ENCODE results near the gene ZNF385B. TPM values are rescaled to one million over a fixed set of nuclear protein-coding genes. Genes with fewer than 3 reads are reported as not detected.

ZNF385B gene
- total and polyA plus RNA-seq, 4 donors, result 3.0 to 7.2 (median 3.9) TPM

GRCh38 chr2:179428649-179429048, 432.8 kb downstream of the ZNF385B start:
- WGBS, result 19% methylated on average over 7 of the region's 7 CpGs
- TF ChIP-seq ZBTB33 (IDR thresholded peaks at IDR 0.05) (no peak), RAD21 (IDR thresholded peaks at IDR 0.05) (no peak), YY1 (IDR thresholded peaks at IDR 0.05) (no peak), EGR1 (IDR thresholded peaks at IDR 0.05; ENCODE audit: low read depth in 2 of 2) (no peak), RXRA (IDR thresholded peaks at IDR 0.05) (no peak), REST (IDR thresholded peaks at IDR 0.05) (no peak), HNF4A (conservative IDR thresholded peaks at IDR 0.05) (no peak), MAX (IDR thresholded peaks at IDR 0.05) (no peak), NR2F2 (IDR thresholded peaks at IDR 0.05) (no peak), HNF4G (IDR thresholded peaks at IDR 0.05) (no peak)
- no peak overlapping the region for H3K27ac ChIP-seq (ENCODE audit: low read depth in 1 of 2, low read length in 2 of 2)
- H3K4me1 ChIP-seq (ENCODE audit: control insufficient read depth in 4 of 4, insufficient read depth in 4 of 4, low read length in 3 of 4), result peaks cover 0 to 5% (median 0%) of the 10 kb centered on the region in 4 donors
- H3K36me3 ChIP-seq (ENCODE audit: control insufficient read depth in 4 of 4, insufficient read depth in 3 of 4, low read depth in 1 of 4, low read length in 3 of 4), result no peaks in the 10 kb centered on the region
- H3K9ac ChIP-seq (ENCODE audit: low read depth in 1 of 2, low read length in 2 of 2), result no peak overlapping the region
- DNase-seq (ENCODE audit: low spot score), result no peak
- no peak overlapping the region for H3K4me3 ChIP-seq (ENCODE audit: low read depth in 1 of 3, low read length in 3 of 3)
- H3K9me3 ChIP-seq (ENCODE audit: control insufficient read depth in 4 of 4, low read length in 3 of 4), result no peaks in the 10 kb centered on the region
- H3K27me3 ChIP-seq (ENCODE audit: control insufficient read depth in 4 of 4, insufficient read depth in 4 of 4, low read length in 3 of 4), result no peaks in the 10 kb centered on the region

GRCh38 chr2:179427065-179427464, 434.3 kb downstream of the ZNF385B start:
- H3K27me3 ChIP-seq (ENCODE audit: control insufficient read depth in 4 of 4, insufficient read depth in 4 of 4, low read length in 3 of 4), result no peaks in the 10 kb centered on the region
- no peaks in the 10 kb centered on the region for H3K9me3 ChIP-seq (ENCODE audit: control insufficient read depth in 4 of 4, low read length in 3 of 4)
- H3K4me1 ChIP-seq (ENCODE audit: control insufficient read depth in 4 of 4, insufficient read depth in 4 of 4, low read length in 3 of 4), result peaks cover 0 to 5% (median 0%) of the 10 kb centered on the region in 4 donors
- H3K27ac ChIP-seq (ENCODE audit: low read depth in 1 of 2, low read length in 2 of 2), result no peak overlapping the region
- 92% methylated on average over 2 of the region's 2 CpGs for WGBS
- no peak overlapping the region for H3K9ac ChIP-seq (ENCODE audit: low read depth in 1 of 2, low read length in 2 of 2)
- TF ChIP-seq ATF3 (IDR thresholded peaks at IDR 0.05) (no peak), YY1 (IDR thresholded peaks at IDR 0.05) (no peak), RAD21 (IDR thresholded peaks at IDR 0.05) (no peak), HNF4A (conservative IDR thresholded peaks at IDR 0.05) (no peak), EGR1 (IDR thresholded peaks at IDR 0.05; ENCODE audit: low read depth in 2 of 2) (no peak), REST (IDR thresholded peaks at IDR 0.05) (no peak), FOXA1 (IDR thresholded peaks at IDR 0.05) (no peak), TAF1 (conservative IDR thresholded peaks at IDR 0.05) (no peak), NR2F2 (IDR thresholded peaks at IDR 0.05) (no peak)
- no peak overlapping the region for H3K4me3 ChIP-seq (ENCODE audit: low read depth in 1 of 3, low read length in 3 of 3)
- DNase-seq (ENCODE audit: low spot score), result no peak
- H3K36me3 ChIP-seq (ENCODE audit: control insufficient read depth in 4 of 4, insufficient read depth in 3 of 4, low read depth in 1 of 4, low read length in 3 of 4), result no peaks in the 10 kb centered on the region
